Muscle of leg (tissue), 11 donors: ENCODE results near the gene GAS7. TPM values are rescaled to one million over a fixed set of nuclear protein-coding genes. Genes with fewer than 3 reads are reported as not detected.

Experiments used
- DNase-seq: peaks from one replicate; pipeline ENCODE4 v3.0.0; 2013
- H3K27ac ChIP-seq: one replicate; pipeline ENCODE4 v1.5.1; 2013; ENCODE audit warnings: mild to moderate bottlenecking, low read length, control low read depth
- H3K27me3 ChIP-seq: one replicate; pipeline ENCODE4 v1.6.1; 2013; ENCODE audit warnings: low read length; ENCODE audit not compliant: control insufficient read depth, insufficient read depth
- H3K36me3 ChIP-seq: one replicate; pipeline ENCODE4 v1.6.1; 2013; ENCODE audit warnings: low read length; ENCODE audit not compliant: control insufficient read depth, insufficient read depth
- H3K4me1 ChIP-seq: one replicate; pipeline ENCODE4 v1.6.1; 2013; ENCODE audit warnings: low read length; ENCODE audit not compliant: control insufficient read depth, insufficient read depth
- H3K4me3 ChIP-seq: one replicate; pipeline ENCODE4 v1.5.1; 2013; ENCODE audit warnings: low read length, control low read depth
- H3K9me3 ChIP-seq: replicated peaks from 2 replicates; pipeline ENCODE4 v1.6.1; 2013; ENCODE audit warnings: low read depth, low read length; ENCODE audit not compliant: control insufficient read depth
- WGBS: methylation state at CpG from one replicate; pipeline ENCODE4 v1.1.5; 2013; ENCODE audit warnings: missing lambda C conversion rate; ENCODE audit not compliant: insufficient coverage; 5-methylcytosine and 5-hydroxymethylcytosine counted together
- polyA plus RNA-seq, 8 donors: library from polyadenylated mRNA; unstranded; fragments of 120-200 nt; gene quantifications; one replicate each; pipeline versions ENCODE4 v1.2.1 to v1.2.3, GENCODE V29; 2013; ENCODE audit warnings: inconsistent platforms in 1 of 8, low replicate concordance in 1 of 8; ENCODE audit not compliant: insufficient read length in 8 of 8, insufficient read depth in 1 of 8
- total RNA-seq: library from RNA; stranded (reverse); fragments of 120-200 nt; gene quantifications from one replicate; pipeline ENCODE4 v1.2.4, GENCODE V29; 2013

Gene GAS7
- total and polyA plus RNA-seq, 9 donors, result 33.3 to 68.9 (median 45.9) TPM

DNA sequence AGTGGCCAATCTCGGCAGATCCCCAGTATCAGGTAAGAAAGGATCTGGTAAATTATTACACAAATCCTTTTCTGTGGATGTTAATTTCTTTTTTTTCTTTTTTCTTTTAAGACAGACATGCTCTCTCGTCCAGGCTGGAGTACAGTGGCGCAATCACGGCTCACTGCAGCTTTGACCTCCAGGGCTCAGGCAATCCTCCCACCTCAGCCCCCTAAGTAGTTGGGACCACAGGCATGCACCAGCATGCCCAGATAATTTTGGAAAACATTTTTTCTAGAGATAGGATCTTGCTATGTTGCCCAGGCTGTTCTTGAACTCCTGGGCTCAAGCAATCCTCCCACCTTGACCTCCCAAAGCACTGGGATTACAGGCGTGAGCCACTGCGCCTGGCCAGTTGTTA is 54.0 kb downstream of the GAS7 start:
- WGBS, result 90% methylated on average over 5 of the region's 6 CpGs
- no peaks in the 10 kb centered on the region for H3K27me3 ChIP-seq
- H3K9me3 ChIP-seq, result peaks cover under 1% of the 10 kb centered on the region
- DNase-seq, result no peak
- peaks cover 7% of the 10 kb centered on the region for H3K4me1 ChIP-seq
- H3K36me3 ChIP-seq, result no peaks in the 10 kb centered on the region
- H3K27ac ChIP-seq, result no peak overlapping the region
- no peak overlapping the region for H3K4me3 ChIP-seq

DNA sequence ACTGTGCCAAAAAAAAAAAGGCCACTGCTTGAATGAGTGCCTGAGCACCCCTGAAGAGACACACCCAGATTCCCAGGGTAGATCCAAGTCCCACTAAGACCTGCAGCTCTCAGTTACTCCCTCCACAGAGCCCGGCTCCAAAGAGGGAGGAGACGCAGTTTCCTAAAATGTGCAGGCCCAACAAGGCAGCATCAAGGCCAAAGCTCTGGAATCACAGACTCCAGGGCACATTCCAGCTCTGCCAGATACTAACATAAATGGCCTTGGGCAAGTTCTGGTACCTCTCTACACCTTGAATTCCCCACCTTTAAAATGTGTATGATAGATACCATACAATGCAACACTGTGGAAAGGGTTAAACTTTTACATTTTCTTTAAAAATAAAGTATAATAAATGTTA is 57.0 kb downstream of the GAS7 start:
- WGBS, result 86% methylated on average over 1 of the region's 2 CpGs
- DNase-seq, result no peak
- Histone ChIP-seq H3K4me1 (peaks cover 10% of the 10 kb centered on the region), H3K4me3 (no peak overlapping the region), H3K27me3 (no peaks in the 10 kb centered on the region), H3K36me3 (no peaks in the 10 kb centered on the region), H3K27ac (no peak overlapping the region), H3K9me3 (no peaks in the 10 kb centered on the region)

DNA sequence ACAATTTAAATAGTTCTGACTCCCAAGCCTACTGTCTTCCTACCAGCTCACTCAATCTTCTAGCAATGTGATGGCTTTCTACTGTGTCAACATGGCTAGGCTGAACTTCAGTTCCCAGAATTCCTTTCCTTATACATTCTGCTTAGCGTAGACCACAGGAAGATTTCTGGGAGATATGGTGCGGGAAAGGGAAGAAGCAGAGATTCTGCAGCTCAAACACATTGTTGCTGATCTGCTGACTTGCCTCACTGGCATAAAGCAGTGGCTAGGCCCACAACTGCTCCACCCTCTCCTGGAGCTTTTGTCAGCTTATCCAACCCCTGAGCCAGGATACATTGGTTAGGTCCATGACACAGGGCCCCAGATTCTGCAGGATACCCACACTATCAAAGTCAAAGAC is 58.8 kb downstream of the GAS7 start:
- peaks cover 16% of the 10 kb centered on the region for H3K4me1 ChIP-seq
- peak; percentile 40 for DNase-seq
- H3K36me3 ChIP-seq, result no peaks in the 10 kb centered on the region
- WGBS, result 100% methylated on average over 1 of the region's 2 CpGs
- no peak overlapping the region for H3K27ac ChIP-seq
- H3K9me3 ChIP-seq, result no peaks in the 10 kb centered on the region
- no peaks in the 10 kb centered on the region for H3K27me3 ChIP-seq
- H3K4me3 ChIP-seq, result no peak overlapping the region

DNA sequence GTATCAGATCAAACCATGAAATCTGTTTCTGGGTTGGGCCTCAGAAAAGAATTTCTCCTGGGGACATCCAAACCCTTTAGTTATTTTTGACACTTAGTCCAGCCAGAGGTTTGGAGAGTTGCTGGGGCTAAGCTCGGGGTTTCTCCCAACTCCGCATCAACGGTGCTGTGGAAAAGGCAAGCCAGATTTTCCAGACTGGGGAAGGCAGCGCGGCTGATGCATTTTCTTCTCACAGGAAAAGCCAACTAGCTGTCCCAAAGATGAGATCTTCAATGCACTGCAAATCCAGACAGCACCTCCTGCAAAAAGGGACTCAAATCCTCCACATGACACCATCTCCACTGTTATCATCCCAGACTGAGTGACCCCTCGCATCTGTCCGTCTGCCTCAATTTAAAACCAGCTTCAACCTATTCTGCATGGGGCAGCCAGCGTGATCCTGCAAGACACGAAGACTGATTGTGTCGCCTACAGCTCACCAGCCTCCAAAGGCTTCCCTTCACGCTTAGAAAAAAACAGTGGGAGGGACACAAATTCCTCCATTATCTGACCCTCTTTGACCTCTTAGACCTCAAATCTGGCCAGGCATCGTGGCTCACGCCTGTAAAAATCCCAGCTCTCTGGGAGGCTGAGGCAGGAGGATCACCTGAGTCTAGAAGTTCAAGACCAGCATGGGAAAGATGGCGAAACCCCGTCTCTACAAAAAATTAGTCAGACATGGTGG is 62.0 kb downstream of the GAS7 start:
- Histone ChIP-seq H3K27ac (peak overlapping the region; percentile 57), H3K9me3 (no peaks in the 10 kb centered on the region), H3K4me1 (peaks cover 16% of the 10 kb centered on the region), H3K27me3 (no peaks in the 10 kb centered on the region), H3K4me3 (no peak overlapping the region), H3K36me3 (no peaks in the 10 kb centered on the region)
- 52% methylated on average over 12 of the region's 15 CpGs for WGBS
- DNase-seq, result no peak

DNA sequence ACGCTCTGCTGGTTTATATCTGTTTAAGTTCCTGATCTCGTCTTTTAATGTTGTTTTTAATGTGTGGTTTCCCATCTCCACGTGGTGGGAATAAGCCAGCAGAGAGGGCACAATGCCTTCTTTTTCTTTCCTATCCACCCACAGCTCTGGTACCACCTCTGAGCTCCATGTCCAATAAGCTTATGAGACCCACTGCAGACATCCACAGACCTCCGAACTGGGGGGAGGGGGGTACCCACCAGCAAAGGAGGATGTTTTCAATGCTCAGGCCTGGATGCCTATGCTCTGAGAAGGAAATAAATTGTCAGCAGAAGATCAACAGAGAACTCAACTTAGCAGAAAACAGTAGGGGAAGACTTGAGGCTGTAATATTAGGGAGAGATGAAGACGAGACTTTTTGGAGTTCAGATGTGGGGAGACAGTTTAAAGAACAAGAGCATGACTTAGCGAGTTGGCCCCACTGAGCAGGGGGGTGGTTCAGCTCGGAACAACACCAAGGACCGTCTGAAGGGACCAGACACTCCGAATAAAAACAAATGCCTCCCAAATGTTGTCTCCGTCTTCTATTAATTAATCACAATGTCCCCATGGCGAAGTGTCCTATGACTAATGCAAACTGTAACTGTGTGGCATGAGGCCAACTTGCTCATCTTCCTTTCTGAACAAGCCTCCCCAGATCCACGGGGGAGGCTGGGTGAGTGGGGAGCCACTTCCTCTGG is 62.7 kb downstream of the GAS7 start:
- Histone ChIP-seq H3K9me3 (no peaks in the 10 kb centered on the region), H3K4me3 (no peak overlapping the region), H3K36me3 (no peaks in the 10 kb centered on the region), H3K4me1 (peaks cover 16% of the 10 kb centered on the region), H3K27me3 (no peaks in the 10 kb centered on the region), H3K27ac (peak overlapping the region; percentile 57)
- WGBS, result 14% methylated on average over 1 of the region's 12 CpGs
- DNase-seq, result peak; percentile 90

DNA sequence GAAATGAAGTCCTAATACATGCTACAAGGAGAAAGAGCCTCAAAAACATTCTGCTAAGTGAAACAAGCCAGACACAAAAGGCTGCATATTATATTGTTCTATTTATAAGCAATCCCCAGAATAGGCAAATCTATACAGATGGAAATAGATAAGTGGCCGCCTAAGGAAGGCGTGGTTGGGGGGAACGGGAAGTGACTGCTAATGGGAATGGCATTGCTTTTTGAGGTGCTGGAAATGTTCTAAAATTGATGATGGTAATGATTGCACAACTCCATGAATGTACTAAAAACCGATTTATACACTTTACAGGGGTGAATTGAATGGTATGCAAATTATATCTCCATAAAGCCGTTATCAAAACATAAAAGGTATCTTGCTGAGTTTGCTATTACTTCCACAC is 67.7 kb downstream of the GAS7 start:
- no peaks in the 10 kb centered on the region for H3K9me3 ChIP-seq
- H3K4me1 ChIP-seq, result peaks cover 39% of the 10 kb centered on the region
- H3K27me3 ChIP-seq, result no peaks in the 10 kb centered on the region
- H3K4me3 ChIP-seq, result no peak overlapping the region
- no peak for DNase-seq
- no CpG with 5 or more reads among the region's 5 CpGs for WGBS
- H3K27ac ChIP-seq, result no peak overlapping the region
- H3K36me3 ChIP-seq, result no peaks in the 10 kb centered on the region

DNA sequence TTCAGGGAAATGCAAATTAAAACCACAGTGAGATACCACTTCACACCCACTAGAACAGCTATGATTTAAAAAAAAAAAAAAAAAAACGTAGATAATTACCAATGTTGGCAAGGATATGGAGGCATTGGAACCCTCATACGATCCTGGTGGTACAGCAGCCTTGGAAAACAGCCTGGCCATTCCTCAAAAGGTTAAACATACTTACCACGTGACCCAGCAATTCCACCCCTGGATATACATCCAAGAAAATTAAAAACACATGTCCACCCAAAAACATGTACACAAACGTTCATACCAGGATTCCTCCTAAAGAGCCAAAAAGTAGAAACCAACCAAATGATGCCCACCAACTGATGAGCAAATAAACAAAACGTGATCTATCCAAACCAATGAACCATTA is 68.1 kb downstream of the GAS7 start:
- WGBS, result no CpG with 5 or more reads among the region's 5 CpGs
- Histone ChIP-seq H3K27me3 (no peaks in the 10 kb centered on the region), H3K36me3 (no peaks in the 10 kb centered on the region)

DNA sequence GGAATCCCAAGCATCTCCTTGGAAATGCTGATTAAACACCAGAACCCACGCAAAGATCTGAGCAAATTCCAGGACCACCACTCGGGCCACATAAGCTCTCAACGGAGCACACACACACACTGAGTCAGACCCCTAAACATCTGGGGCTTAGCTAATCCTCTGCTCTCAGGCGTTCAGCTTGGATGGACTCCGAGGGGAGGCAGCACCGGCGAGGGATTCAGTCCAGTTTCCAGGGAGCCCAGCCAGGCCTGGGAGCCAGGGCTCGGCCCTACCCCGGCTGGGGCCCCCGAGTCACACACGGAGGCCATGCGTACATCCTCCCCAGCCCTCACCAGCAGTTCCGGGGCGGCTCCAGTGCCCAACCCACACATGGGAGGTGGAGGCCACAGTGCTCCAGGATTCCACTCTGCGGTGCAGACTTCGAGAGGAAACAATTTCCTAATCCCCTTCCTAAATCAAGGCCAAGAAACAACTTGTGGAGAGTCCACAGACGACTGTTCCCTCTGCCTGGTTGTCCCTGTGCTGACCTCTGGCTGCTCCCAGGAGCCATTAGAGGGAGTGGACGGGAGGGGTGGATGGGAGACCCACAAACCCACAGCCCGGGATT is 70.5 kb downstream of the GAS7 start:
- Histone ChIP-seq H3K36me3 (no peaks in the 10 kb centered on the region), H3K9me3 (no peaks in the 10 kb centered on the region), H3K4me1 (peaks cover 49% of the 10 kb centered on the region), H3K27ac (peak overlapping the region; percentile 92), H3K4me3 (no peak overlapping the region), H3K27me3 (no peaks in the 10 kb centered on the region)
- 0% methylated on average over 10 of the region's 19 CpGs for WGBS
- DNase-seq, result peak; percentile 95

More for the DNA sequence above, 68.1 kb downstream of the GAS7 start:
- no peak overlapping the region for H3K4me3 ChIP-seq
- peaks cover 35% of the 10 kb centered on the region for H3K4me1 ChIP-seq
- no peaks in the 10 kb centered on the region for H3K9me3 ChIP-seq
- H3K27ac ChIP-seq, result no peak overlapping the region
- no peak for DNase-seq

DNA sequence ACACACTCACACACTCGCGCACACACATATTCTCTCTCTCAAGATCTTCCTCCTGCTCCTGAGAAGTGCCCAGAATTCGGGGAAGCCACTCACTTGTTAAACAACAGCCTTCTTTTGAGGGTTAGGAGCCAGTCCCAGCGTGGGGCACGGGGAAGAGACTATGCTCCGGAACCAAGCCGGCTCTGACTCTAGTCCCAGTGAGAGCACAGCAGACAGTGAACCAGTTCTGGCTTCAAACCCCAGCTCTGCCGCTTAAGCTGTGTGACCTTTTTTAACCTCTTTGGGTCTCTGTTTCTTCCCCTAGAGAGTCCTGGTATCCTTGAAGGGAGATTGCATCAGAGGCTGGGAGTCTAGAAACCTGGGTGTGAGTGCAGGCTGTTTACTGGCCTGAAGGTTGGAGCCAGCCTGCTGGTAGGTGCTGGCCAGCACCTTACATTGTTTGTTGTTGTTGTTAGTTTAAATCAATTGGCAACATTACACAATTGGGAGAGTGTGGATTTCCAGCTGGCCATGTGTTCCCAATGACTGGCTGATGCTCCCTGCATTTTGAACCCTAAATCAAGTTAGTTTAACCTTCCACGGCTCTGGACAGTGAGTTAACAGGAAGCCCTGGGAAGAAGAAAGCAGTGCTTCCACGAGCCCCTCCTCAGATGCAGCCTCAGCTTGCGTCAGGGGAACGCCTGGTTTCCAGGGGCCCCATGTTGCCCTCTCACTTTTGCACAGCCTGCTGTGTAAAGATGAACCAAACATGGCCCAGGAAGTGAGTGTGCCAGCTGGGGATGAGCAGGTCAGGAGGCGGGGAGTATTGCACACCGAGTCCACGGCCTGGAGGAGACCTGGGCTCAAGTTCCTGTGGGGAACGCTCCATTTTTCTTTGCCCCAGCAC is 71.5 kb downstream of the GAS7 start:
- Histone ChIP-seq H3K4me1 (peaks cover 54% of the 10 kb centered on the region), H3K27ac (peak overlapping the region; percentile 92), H3K9me3 (no peaks in the 10 kb centered on the region), H3K36me3 (no peaks in the 10 kb centered on the region), H3K27me3 (no peaks in the 10 kb centered on the region), H3K4me3 (no peak overlapping the region)
- WGBS, result 32% methylated on average over 11 of the region's 16 CpGs
- DNase-seq, result peak; percentile 81

DNA sequence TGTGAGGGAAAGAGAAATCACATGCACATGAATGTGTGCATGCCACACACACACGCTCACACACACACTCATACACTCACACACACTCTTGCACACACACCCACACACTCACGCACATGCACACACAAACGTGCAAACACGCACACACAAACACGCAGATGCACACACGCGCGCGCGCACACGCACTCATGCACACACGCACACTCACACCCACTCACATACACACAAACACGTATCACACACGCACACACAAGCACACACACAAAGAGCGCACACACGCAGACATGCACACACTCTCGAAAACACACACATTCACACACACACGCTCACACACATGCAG is 72.2 kb downstream of the GAS7 start:
- H3K4me1 ChIP-seq, result peaks cover 57% of the 10 kb centered on the region
- no peaks in the 10 kb centered on the region for H3K27me3 ChIP-seq
- H3K36me3 ChIP-seq, result no peaks in the 10 kb centered on the region
- no peak overlapping the region for H3K4me3 ChIP-seq
- H3K9me3 ChIP-seq, result no peaks in the 10 kb centered on the region
- no peak for DNase-seq
- 48% methylated on average over 17 of the region's 18 CpGs for WGBS
- H3K27ac ChIP-seq, result peak overlapping the region; percentile 92
